ENCODE data around the gene TGOLN2.
A peak's percentile ranks its signal among the peaks of the same experiment; 100 is the strongest.
"Not testable (repeated sequence)": the region's sequence is repeated elsewhere in the genome, so short reads cannot be mapped to it uniquely, and the experiment has no call there.

The TGOLN2 gene

GRCh38 chr2:85329181-85329651 is 1.4 kb upstream of the TGOLN2 start:
- Mint-ChIP-seq H3K4me1 (peaks cover 46% of the 10 kb centered on the region), H3K27ac (peak overlapping the region; percentile 18 to 97 (median 38))
- TF ChIP-seq CTCF (IDR thresholded peaks at IDR 0.05; ENCODE audit: unreplicated experiment in 3 of 3): no peak

GRCh38 chr2:85327160-85327821 is 498 bp downstream of the TGOLN2 start:
- Mint-ChIP-seq H3K4me1 (peaks cover 51% of the 10 kb centered on the region), H3K27me3 (ENCODE audit: low read depth) (no peaks in the 10 kb centered on the region), H3K9me3 (no peaks in the 10 kb centered on the region), H3K36me3 (ENCODE audit: low read depth) (peaks cover 38% of the 10 kb centered on the region), H3K4me3 (peak overlapping the region; percentile 91 to 99 (median 97)), H3K27ac (peak overlapping the region; percentile 97 to 99 (median 98))
- TF ChIP-seq CTCF (IDR thresholded peaks at IDR 0.05; ENCODE audit: unreplicated experiment in 3 of 3): no peak

More at GRCh38 chr2:85329181-85329651, 1.4 kb upstream of the TGOLN2 start:
- Mint-ChIP-seq H3K36me3 (ENCODE audit: low read depth) (peaks cover 22% of the 10 kb centered on the region), H3K9me3 (no peaks in the 10 kb centered on the region), H3K27me3 (ENCODE audit: low read depth) (no peaks in the 10 kb centered on the region), H3K4me3 (peak overlapping the region; percentile 24 to 72 (median 44))

GRCh38 chr2:85326406-85327159 is 1.2 kb downstream of the TGOLN2 start:
- H3K4me1 Mint-ChIP-seq: peaks cover 52% of the 10 kb centered on the region
- H3K9me3 Mint-ChIP-seq: no peaks in the 10 kb centered on the region
- H3K4me3 Mint-ChIP-seq: peak overlapping the region; percentile 91 to 99 (median 97)
- peak overlapping the region; percentile 15 to 99 (median 98) for H3K27ac Mint-ChIP-seq
- peaks cover 45% of the 10 kb centered on the region for H3K36me3 Mint-ChIP-seq (ENCODE audit: low read depth)
- no peak for TF ChIP-seq CTCF (IDR thresholded peaks at IDR 0.05; ENCODE audit: unreplicated experiment in 3 of 3)
- no peaks in the 10 kb centered on the region for H3K27me3 Mint-ChIP-seq (ENCODE audit: low read depth)

- no peak for TF ChIP-seq CTCF (IDR thresholded peaks at IDR 0.05; ENCODE audit: unreplicated experiment in 3 of 3)
- H3K9me3 Mint-ChIP-seq: no peaks in the 10 kb centered on the region
- H3K27me3 Mint-ChIP-seq (ENCODE audit: low read depth): no peaks in the 10 kb centered on the region
- H3K4me3 Mint-ChIP-seq: peak overlapping the region; percentile 91 to 99 (median 97)
- H3K27ac Mint-ChIP-seq: peak overlapping the region; percentile 58 to 92 (median 66)
- peaks cover 56% of the 10 kb centered on the region for H3K36me3 Mint-ChIP-seq (ENCODE audit: low read depth)
- H3K4me1 Mint-ChIP-seq: peaks cover 52% of the 10 kb centered on the region
Observed at GRCh38 chr2:85325466-85325811, 2.4 kb downstream of the TGOLN2 start.

- H3K27ac Mint-ChIP-seq: peak overlapping the region; percentile 58 to 92 (median 66)
- peaks cover 53% of the 10 kb centered on the region for H3K4me1 Mint-ChIP-seq
- H3K27me3 Mint-ChIP-seq (ENCODE audit: low read depth): no peaks in the 10 kb centered on the region
- TF ChIP-seq CTCF (IDR thresholded peaks at IDR 0.05; ENCODE audit: unreplicated experiment in 3 of 3): no peak
- H3K36me3 Mint-ChIP-seq (ENCODE audit: low read depth): peaks cover 62% of the 10 kb centered on the region
- peak overlapping the region; percentile 91 to 99 (median 97) for H3K4me3 Mint-ChIP-seq
- H3K9me3 Mint-ChIP-seq: no peaks in the 10 kb centered on the region
Observed at GRCh38 chr2:85324639-85325465, 2.9 kb downstream of the TGOLN2 start.

- not testable (repeated sequence) for H3K27me3 Mint-ChIP-seq (ENCODE audit: low read depth); H3K9me3 Mint-ChIP-seq
- H3K27ac Mint-ChIP-seq: peak overlapping the region in 1 of 3 experiments; percentile 23
- peak overlapping the region; percentile 1 to 50 (median 24) for H3K4me3 Mint-ChIP-seq
- H3K36me3 Mint-ChIP-seq (ENCODE audit: low read depth): peaks cover 68% of the 10 kb centered on the region
- peaks cover 51% of the 10 kb centered on the region for H3K4me1 Mint-ChIP-seq
Observed at GRCh38 chr2:85323988-85324367, 3.8 kb downstream of the TGOLN2 start.

All from nephron (organoid).